NB4 (cell line): Measurements from ENCODE around the gene ISG15.

ENCODE experiments used
- DNase-seq: peaks from one replicate; pipeline ENCODE4 v3.0.0; 2010; ENCODE audit warnings: low read depth
- H3K4me3 ChIP-seq: one replicate; pipeline ENCODE4 v1.5.1; 2011; ENCODE audit warnings: mild to moderate bottlenecking, low read depth, low read length, moderate library complexity
- MAX ChIP-seq: IDR thresholded peaks from 2 replicates; pipeline ENCODE4 v1.6.1; 2011; ENCODE audit warnings: low read depth, low read length
- MYC ChIP-seq: IDR thresholded peaks from 2 replicates; pipeline ENCODE4 v1.6.1; 2011; ENCODE audit warnings: low read depth, low read length
- POLR2A ChIP-seq: IDR thresholded peaks from 2 replicates; pipeline ENCODE4 v1.6.1; 2011; ENCODE audit warnings: mild to moderate bottlenecking; ENCODE audit not compliant: insufficient read length; ENCODE audit errors: extremely low read depth
- TF ChIP-seq, protein P1 (sequence below): IDR thresholded peaks from one replicate; pipeline ENCODE4 v1.5.1; 2012; ENCODE audit warnings: low read depth, low read length

The ISG15 gene

GRCh38 chr1:979744-980072, 33.6 kb upstream of the ISG15 start:
- H3K4me3 ChIP-seq: no peak overlapping the region
- no peak for DNase-seq

DNA sequence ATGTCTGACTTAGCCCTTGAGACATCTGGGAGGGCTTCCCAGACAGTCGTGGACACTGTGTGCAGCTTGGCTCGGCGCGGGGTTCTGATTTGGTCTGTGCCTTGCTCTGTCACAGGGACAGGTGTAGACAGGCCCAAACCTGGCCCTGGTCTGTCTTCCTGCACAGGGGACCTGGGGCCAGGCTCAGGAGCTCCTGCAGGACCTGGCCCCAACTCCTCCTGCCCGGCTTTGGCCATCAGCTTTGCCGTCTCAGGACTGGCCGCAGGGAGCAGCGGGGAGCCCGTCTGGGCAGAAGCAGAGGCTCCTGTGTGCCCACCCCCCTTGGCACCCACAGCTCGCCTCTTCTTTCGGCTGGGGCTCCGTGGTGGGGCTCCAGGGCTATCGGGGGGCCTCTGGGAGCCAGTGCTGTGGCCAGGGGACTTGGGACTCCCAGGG, 33.1 kb upstream of the ISG15 start:
- DNase-seq: no peak
- TF ChIP-seq MAX (no peak), MYC (no peak), POLR2A (no peak)
- TF ChIP-seq, protein P1, sequence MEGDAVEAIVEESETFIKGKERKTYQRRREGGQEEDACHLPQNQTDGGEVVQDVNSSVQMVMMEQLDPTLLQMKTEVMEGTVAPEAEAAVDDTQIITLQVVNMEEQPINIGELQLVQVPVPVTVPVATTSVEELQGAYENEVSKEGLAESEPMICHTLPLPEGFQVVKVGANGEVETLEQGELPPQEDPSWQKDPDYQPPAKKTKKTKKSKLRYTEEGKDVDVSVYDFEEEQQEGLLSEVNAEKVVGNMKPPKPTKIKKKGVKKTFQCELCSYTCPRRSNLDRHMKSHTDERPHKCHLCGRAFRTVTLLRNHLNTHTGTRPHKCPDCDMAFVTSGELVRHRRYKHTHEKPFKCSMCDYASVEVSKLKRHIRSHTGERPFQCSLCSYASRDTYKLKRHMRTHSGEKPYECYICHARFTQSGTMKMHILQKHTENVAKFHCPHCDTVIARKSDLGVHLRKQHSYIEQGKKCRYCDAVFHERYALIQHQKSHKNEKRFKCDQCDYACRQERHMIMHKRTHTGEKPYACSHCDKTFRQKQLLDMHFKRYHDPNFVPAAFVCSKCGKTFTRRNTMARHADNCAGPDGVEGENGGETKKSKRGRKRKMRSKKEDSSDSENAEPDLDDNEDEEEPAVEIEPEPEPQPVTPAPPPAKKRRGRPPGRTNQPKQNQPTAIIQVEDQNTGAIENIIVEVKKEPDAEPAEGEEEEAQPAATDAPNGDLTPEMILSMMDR: no peak
- H3K4me3 ChIP-seq: no peak overlapping the region

More at GRCh38 chr1:979744-980072, 33.6 kb upstream of the ISG15 start:
- TF ChIP-seq, protein P1: no peak
- no peak for TF ChIP-seq MAX
- TF ChIP-seq POLR2A: no peak
- no peak for TF ChIP-seq MYC

DNA sequence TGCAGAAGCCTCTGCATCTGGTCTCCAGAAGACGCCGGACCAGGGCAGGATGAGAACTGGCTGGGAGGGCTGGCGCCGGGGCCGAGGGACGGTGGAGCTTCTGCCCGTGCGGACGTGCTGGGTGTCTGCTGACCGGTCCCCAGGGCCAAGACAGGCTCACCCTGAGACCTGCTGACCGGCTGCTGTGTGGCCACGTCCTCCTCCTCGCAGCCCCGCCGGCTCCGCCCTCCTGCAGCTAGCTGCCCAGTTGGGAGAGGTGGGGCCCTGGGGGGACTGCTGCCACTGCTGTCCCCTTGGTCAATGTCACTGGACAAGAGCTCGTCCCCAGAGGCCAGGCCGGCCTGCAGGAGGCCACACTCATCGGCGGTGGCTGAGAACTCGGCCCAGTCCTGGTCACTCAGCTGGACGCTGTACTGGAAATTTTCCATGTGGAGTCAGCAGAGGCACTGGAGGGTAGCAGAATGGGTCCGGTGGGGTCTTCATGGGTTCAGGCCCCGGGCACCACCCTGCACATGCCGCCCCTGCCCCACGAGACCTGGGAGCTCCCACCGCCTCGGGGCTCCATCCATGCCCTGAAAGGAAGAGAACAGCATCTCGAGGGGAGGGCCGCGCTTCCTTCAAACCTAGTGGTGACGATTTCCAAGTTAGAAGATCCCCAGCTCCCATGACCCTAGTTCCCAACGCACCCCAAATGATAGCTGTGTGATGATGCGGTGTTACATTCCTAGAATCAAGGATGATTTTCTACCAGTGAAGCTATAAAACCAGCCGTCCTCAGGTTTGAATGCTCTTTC, 32.5 kb upstream of the ISG15 start:
- H3K4me3 ChIP-seq: no peak overlapping the region
- TF ChIP-seq MAX: no peak
- no peak for TF ChIP-seq POLR2A
- TF ChIP-seq MYC: no peak
- TF ChIP-seq, protein P1: no peak
- no peak for DNase-seq

DNA sequence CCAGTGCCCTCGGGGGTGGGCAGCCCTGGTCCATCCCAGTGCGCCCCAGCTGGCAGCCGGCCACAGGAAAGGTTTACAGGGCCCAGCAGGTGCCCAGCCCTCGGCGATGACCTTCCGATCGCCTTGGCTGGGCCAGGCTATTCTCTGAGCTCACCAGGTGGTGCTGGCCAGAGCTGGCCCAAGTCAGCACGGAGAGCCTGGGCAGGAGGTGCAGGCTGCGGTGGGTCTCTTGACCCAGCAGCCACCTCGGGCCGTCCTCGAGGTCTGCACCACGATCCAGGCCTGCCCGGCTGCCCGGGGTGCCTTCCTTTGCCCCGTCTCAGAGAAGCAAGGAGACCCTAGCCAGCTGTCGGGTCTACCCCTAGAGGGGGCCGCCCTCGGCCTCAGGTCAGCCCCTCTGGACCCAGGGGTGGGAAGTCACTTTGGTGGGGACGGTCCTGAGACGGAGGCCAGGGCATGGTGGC, 31.8 kb upstream of the ISG15 start:
- no peak for DNase-seq
- TF ChIP-seq MAX (no peak), MYC (no peak), POLR2A (no peak)
- TF ChIP-seq, protein P1: no peak
- no peak overlapping the region for H3K4me3 ChIP-seq

DNA sequence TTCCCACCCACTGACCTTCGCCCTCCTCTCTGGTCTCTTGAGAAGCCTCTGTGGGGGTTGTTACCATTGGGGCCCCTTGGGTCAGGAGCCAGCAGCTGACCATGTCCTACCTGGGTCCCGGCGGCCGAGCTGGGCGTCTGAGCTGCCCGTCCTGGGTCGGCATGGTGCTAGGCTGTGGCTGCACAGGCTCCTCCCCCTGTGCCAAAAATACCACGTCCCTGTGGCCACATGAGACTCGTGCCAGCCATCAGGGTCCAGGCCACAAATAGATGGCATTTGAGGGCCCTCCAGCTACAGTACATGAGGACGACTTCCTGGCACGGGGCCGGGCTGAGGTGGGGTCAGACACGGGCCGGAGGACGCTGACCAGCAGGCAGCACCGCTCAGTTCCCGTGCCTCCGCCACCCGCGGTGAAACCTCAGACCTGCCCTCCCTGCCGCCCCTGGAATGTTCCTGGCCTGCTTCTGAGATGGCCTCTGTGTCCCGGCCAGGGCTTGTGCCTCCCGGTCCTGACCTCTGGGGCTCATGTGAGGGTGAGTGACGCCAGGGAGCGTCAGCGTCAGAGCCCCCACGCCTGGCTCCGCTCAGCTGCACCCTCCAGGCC, 31.2 kb upstream of the ISG15 start, which contains the start of gene PERM1:
Gene PERM1, minus strand, starts transcription at position 139 of the 604 bp plus-strand sequence. CDS start 1,064 bp downstream, outside the sequence.
- DNase-seq: no peak
- H3K4me3 ChIP-seq: no peak within 1 kb of the TSS
- TF ChIP-seq, protein P1: no peak
